Measurements from ENCODE around the gene RPAP3. TPM values are rescaled to one million over a fixed set of nuclear protein-coding genes. Genes with fewer than 3 reads are reported as not detected.
"Not testable (repeated sequence)": the region's sequence is repeated elsewhere in the genome, so short reads cannot be mapped to it uniquely, and the experiment has no call there.

RPAP3 gene
- polyA plus RNA-seq, 4 donors: 8.7 to 25.6 (median 14.4) TPM

- Histone ChIP-seq H3K4me3 (ENCODE audit: low read depth in 1 of 3, low read length in 3 of 3) (no peak overlapping the region), H3K27ac (ENCODE audit: low read depth in 1 of 3, low read length in 2 of 3) (no peak overlapping the region), H3K27me3 (ENCODE audit: control insufficient read depth in 3 of 3, insufficient read depth in 3 of 3, low read length in 3 of 3) (no peaks in the 10 kb centered on the region), H3K4me1 (ENCODE audit: control insufficient read depth in 3 of 3, insufficient read depth in 2 of 3, low read depth in 1 of 3, low read length in 2 of 3) (no peaks in the 10 kb centered on the region), H3K36me3 (ENCODE audit: control insufficient read depth in 3 of 3, insufficient read depth in 2 of 3, low read depth in 1 of 3, low read length in 3 of 3) (peaks cover 0 to 17% (median 3%) of the 10 kb centered on the region in 3 donors), H3K9me3 (ENCODE audit: control insufficient read depth in 2 of 2, insufficient read depth in 1 of 2, low read depth in 1 of 2, low read length in 1 of 2) (no peaks in the 10 kb centered on the region)
- 74 to 91% (median 90%) methylated on average over 4 of the region's 4 CpGs for WGBS, 3 donors
- FAIRE-seq (no peak), DNase-seq (no peak)
Measured at GRCh38 chr12:47698055-47698454, 7.8 kb downstream of the RPAP3 start.

GRCh38 chr12:47689215-47689614 is 16.6 kb downstream of the RPAP3 start:
- WGBS, 3 donors: 95 to 98% (median 97%) methylated on average over 2 of the region's 2 CpGs
- DNase-seq: no peak
- no peaks in the 10 kb centered on the region for H3K27me3 ChIP-seq (ENCODE audit: control insufficient read depth in 3 of 3, insufficient read depth in 3 of 3, low read length in 3 of 3)
- no peak overlapping the region for H3K4me3 ChIP-seq (ENCODE audit: low read depth in 1 of 3, low read length in 3 of 3)
- no peak for FAIRE-seq
- peaks cover 0 to 13% (median 6%) of the 10 kb centered on the region in 3 donors for H3K36me3 ChIP-seq (ENCODE audit: control insufficient read depth in 3 of 3, insufficient read depth in 2 of 3, low read depth in 1 of 3, low read length in 3 of 3)
- H3K9me3 ChIP-seq (ENCODE audit: control insufficient read depth in 2 of 2, insufficient read depth in 1 of 2, low read depth in 1 of 2, low read length in 1 of 2): peaks cover 0 to 2% of the 10 kb centered on the region in 2 donors
- H3K4me1 ChIP-seq (ENCODE audit: control insufficient read depth in 3 of 3, insufficient read depth in 2 of 3, low read depth in 1 of 3, low read length in 2 of 3): no peaks in the 10 kb centered on the region
- no peak overlapping the region for H3K27ac ChIP-seq (ENCODE audit: low read depth in 1 of 3, low read length in 2 of 3)

- H3K27me3 ChIP-seq (ENCODE audit: control insufficient read depth in 3 of 3, insufficient read depth in 3 of 3, low read length in 3 of 3): no peaks in the 10 kb centered on the region
- no peak for DNase-seq
- H3K36me3 ChIP-seq (ENCODE audit: control insufficient read depth in 3 of 3, insufficient read depth in 2 of 3, low read depth in 1 of 3, low read length in 3 of 3): peaks cover 0 to 9% (median 6%) of the 10 kb centered on the region in 3 donors
- H3K27ac ChIP-seq (ENCODE audit: low read depth in 1 of 3, low read length in 2 of 3): no peak overlapping the region
- H3K4me1 ChIP-seq (ENCODE audit: control insufficient read depth in 3 of 3, insufficient read depth in 2 of 3, low read depth in 1 of 3, low read length in 2 of 3): no peaks in the 10 kb centered on the region
- H3K9me3 ChIP-seq (ENCODE audit: control insufficient read depth in 2 of 2, insufficient read depth in 1 of 2, low read depth in 1 of 2, low read length in 1 of 2): peaks cover 0 to 2% of the 10 kb centered on the region in 2 donors
- FAIRE-seq: no peak
- no peak overlapping the region for H3K4me3 ChIP-seq (ENCODE audit: low read depth in 1 of 3, low read length in 3 of 3)
- 69 to 93% (median 86%) methylated on average over 3 of the region's 3 CpGs for WGBS, 3 donors
Measured at GRCh38 chr12:47687636-47688035, 18.2 kb downstream of the RPAP3 start.

GRCh38 chr12:47686645-47687240 is 19.1 kb downstream of the RPAP3 start:
- no peaks in the 10 kb centered on the region for H3K9me3 ChIP-seq (ENCODE audit: control insufficient read depth in 2 of 2, insufficient read depth in 1 of 2, low read depth in 1 of 2, low read length in 1 of 2)
- H3K27ac ChIP-seq (ENCODE audit: low read depth in 1 of 3, low read length in 2 of 3): no peak overlapping the region
- no peaks in the 10 kb centered on the region for H3K4me1 ChIP-seq (ENCODE audit: control insufficient read depth in 3 of 3, insufficient read depth in 2 of 3, low read depth in 1 of 3, low read length in 2 of 3)
- no peak overlapping the region for H3K4me3 ChIP-seq (ENCODE audit: low read depth in 1 of 3, low read length in 3 of 3)
- FAIRE-seq (peak; percentile 39), DNase-seq (peak; percentile 6 to 41)
- peaks cover 0 to 7% (median 6%) of the 10 kb centered on the region in 3 donors for H3K36me3 ChIP-seq (ENCODE audit: control insufficient read depth in 3 of 3, insufficient read depth in 2 of 3, low read depth in 1 of 3, low read length in 3 of 3)
- 76 to 78% (median 76%) methylated on average over 4 of the region's 4 CpGs for WGBS, 3 donors
- H3K27me3 ChIP-seq (ENCODE audit: control insufficient read depth in 3 of 3, insufficient read depth in 3 of 3, low read length in 3 of 3): no peaks in the 10 kb centered on the region

- no peak overlapping the region for H3K4me3 ChIP-seq (ENCODE audit: low read depth in 1 of 3, low read length in 3 of 3)
- no peaks in the 10 kb centered on the region for H3K27me3 ChIP-seq (ENCODE audit: control insufficient read depth in 3 of 3, insufficient read depth in 3 of 3, low read length in 3 of 3)
- no peak overlapping the region for H3K27ac ChIP-seq (ENCODE audit: low read depth in 1 of 3, low read length in 2 of 3)
- WGBS, 3 donors: 73 to 97% (median 94%) methylated on average over 2 of the region's 2 CpGs
- DNase-seq (no peak), FAIRE-seq (no peak)
- no peaks in the 10 kb centered on the region for H3K9me3 ChIP-seq (ENCODE audit: control insufficient read depth in 2 of 2, insufficient read depth in 1 of 2, low read depth in 1 of 2, low read length in 1 of 2)
- no peaks in the 10 kb centered on the region for H3K4me1 ChIP-seq (ENCODE audit: control insufficient read depth in 3 of 3, insufficient read depth in 2 of 3, low read depth in 1 of 3, low read length in 2 of 3)
- peaks cover 0 to 3% (median 2%) of the 10 kb centered on the region in 3 donors for H3K36me3 ChIP-seq (ENCODE audit: control insufficient read depth in 3 of 3, insufficient read depth in 2 of 3, low read depth in 1 of 3, low read length in 3 of 3)
Measured at GRCh38 chr12:47679785-47680184, 26.0 kb downstream of the RPAP3 start.

GRCh38 chr12:47672068-47672467 is 33.8 kb downstream of the RPAP3 start:
- Histone ChIP-seq H3K27ac (ENCODE audit: low read depth in 1 of 3, low read length in 2 of 3) (no peak overlapping the region), H3K9me3 (ENCODE audit: control insufficient read depth in 2 of 2, insufficient read depth in 1 of 2, low read depth in 1 of 2, low read length in 1 of 2) (no peaks in the 10 kb centered on the region), H3K4me1 (ENCODE audit: control insufficient read depth in 3 of 3, insufficient read depth in 2 of 3, low read depth in 1 of 3, low read length in 2 of 3) (no peaks in the 10 kb centered on the region), H3K36me3 (ENCODE audit: control insufficient read depth in 3 of 3, insufficient read depth in 2 of 3, low read depth in 1 of 3, low read length in 3 of 3) (peaks cover 2 to 6% (median 3%) of the 10 kb centered on the region in 3 donors), H3K4me3 (ENCODE audit: low read depth in 1 of 3, low read length in 3 of 3) (no peak overlapping the region), H3K27me3 (ENCODE audit: control insufficient read depth in 3 of 3, insufficient read depth in 3 of 3, low read length in 3 of 3) (no peaks in the 10 kb centered on the region)
- DNase-seq (no peak), FAIRE-seq (no peak)
- 80 to 92% (median 90%) methylated on average over 2 of the region's 2 CpGs for WGBS, 3 donors

- H3K36me3 ChIP-seq (ENCODE audit: control insufficient read depth in 3 of 3, insufficient read depth in 2 of 3, low read depth in 1 of 3, low read length in 3 of 3): peaks cover 4 to 14% (median 11%) of the 10 kb centered on the region in 3 donors
- H3K27me3 ChIP-seq (ENCODE audit: control insufficient read depth in 3 of 3, insufficient read depth in 3 of 3, low read length in 3 of 3); FAIRE-seq; H3K4me1 ChIP-seq (ENCODE audit: control insufficient read depth in 3 of 3, insufficient read depth in 2 of 3, low read depth in 1 of 3, low read length in 2 of 3); H3K27ac ChIP-seq (ENCODE audit: low read depth in 1 of 3, low read length in 2 of 3); H3K9me3 ChIP-seq (ENCODE audit: control insufficient read depth in 2 of 2, insufficient read depth in 1 of 2, low read depth in 1 of 2, low read length in 1 of 2); DNase-seq; H3K4me3 ChIP-seq (ENCODE audit: low read depth in 1 of 3, low read length in 3 of 3): not testable (repeated sequence)
- 97 to 98% (median 98%) methylated on average over 6 of the region's 6 CpGs for WGBS, 3 donors
Measured at GRCh38 chr12:47667935-47668334, 37.9 kb downstream of the RPAP3 start.

GRCh38 chr12:47652521-47653234 is 53.2 kb downstream of the RPAP3 start:
- peak in 1 of 2 donors; percentile 5 for DNase-seq
- no peak overlapping the region for H3K27ac ChIP-seq (ENCODE audit: low read depth in 1 of 3, low read length in 2 of 3)
- H3K9me3 ChIP-seq (ENCODE audit: control insufficient read depth in 2 of 2, insufficient read depth in 1 of 2, low read depth in 1 of 2, low read length in 1 of 2): no peaks in the 10 kb centered on the region
- no peak overlapping the region for H3K4me3 ChIP-seq (ENCODE audit: low read depth in 1 of 3, low read length in 3 of 3)
- no peak for FAIRE-seq
- H3K36me3 ChIP-seq (ENCODE audit: control insufficient read depth in 3 of 3, insufficient read depth in 2 of 3, low read depth in 1 of 3, low read length in 3 of 3): peaks cover 2 to 6% (median 4%) of the 10 kb centered on the region in 3 donors
- no peaks in the 10 kb centered on the region for H3K27me3 ChIP-seq (ENCODE audit: control insufficient read depth in 3 of 3, insufficient read depth in 3 of 3, low read length in 3 of 3)
- H3K4me1 ChIP-seq (ENCODE audit: control insufficient read depth in 3 of 3, insufficient read depth in 2 of 3, low read depth in 1 of 3, low read length in 2 of 3): no peaks in the 10 kb centered on the region
- 56 to 68% (median 68%) methylated on average over 4 of the region's 4 CpGs for WGBS, 3 donors
